GM21786 (cell line): ENCODE results near the gene ARHGAP42.
A peak's percentile ranks its signal among the peaks of the same experiment; 100 is the strongest.

Source experiments
- ATAC-seq: cut with Tn5 transposase; IDR thresholded peaks from one replicate; pipeline ENCODE4 v1.9.1; 2021; ENCODE audit not compliant: unreplicated experiment

Gene ARHGAP42

GRCh38 chr11:100680070-100680469, 7.0 kb upstream of the ARHGAP42 start:
- no peak for ATAC-seq

GRCh38 chr11:100681064-100681502, 6.0 kb upstream of the ARHGAP42 start:
- ATAC-seq, result peak; percentile 98

- no peak for ATAC-seq
These were observed 4.7 kb upstream of the ARHGAP42 start for GRCh38 chr11:100682247-100682969.

- no peak for ATAC-seq
These were observed 4.0 kb upstream of the ARHGAP42 start for GRCh38 chr11:100683126-100683525.

GRCh38 chr11:100684101-100685065, 2.7 kb upstream of the ARHGAP42 start:
- peak; percentile 27 for ATAC-seq

- ATAC-seq, result no peak
These were observed 523 bp upstream of the ARHGAP42 start for GRCh38 chr11:100686476-100687053.

GRCh38 chr11:100687630-100688395, 725 bp downstream of the ARHGAP42 start:
- peak; percentile 63 for ATAC-seq

- ATAC-seq, result no peak
These were observed 2.1 kb downstream of the ARHGAP42 start for GRCh38 chr11:100689141-100689540.

- ATAC-seq, result no peak
These were observed 5.0 kb downstream of the ARHGAP42 start for GRCh38 chr11:100691896-100692653.

- no peak for ATAC-seq
These were observed 8.8 kb downstream of the ARHGAP42 start for GRCh38 chr11:100695911-100696310.

- ATAC-seq, result no peak
These were observed 16.1 kb downstream of the ARHGAP42 start for GRCh38 chr11:100703139-100703538.

GRCh38 chr11:100703801-100704575, 16.9 kb downstream of the ARHGAP42 start:
- ATAC-seq, result no peak

- ATAC-seq, result no peak
These were observed 18.4 kb downstream of the ARHGAP42 start for GRCh38 chr11:100705447-100705846.

- ATAC-seq, result no peak
These were observed 19.1 kb downstream of the ARHGAP42 start for GRCh38 chr11:100706179-100706578.

- peak; percentile 58 for ATAC-seq
These were observed 22.3 kb downstream of the ARHGAP42 start for GRCh38 chr11:100709233-100709957.

GRCh38 chr11:100711984-100712383, 24.9 kb downstream of the ARHGAP42 start:
- ATAC-seq, result no peak

GRCh38 chr11:100712583-100712982, 25.5 kb downstream of the ARHGAP42 start:
- no peak for ATAC-seq

GRCh38 chr11:100715165-100715761, 28.2 kb downstream of the ARHGAP42 start:
- no peak for ATAC-seq
